Kidney epithelial cell (primary cell): ENCODE measurements around the gene FERMT1. TPM values are rescaled to one million over a fixed set of nuclear protein-coding genes. Genes with fewer than 3 reads are reported as not detected.

Experiments used
- DNase-seq: peaks from one replicate; pipeline ENCODE4 v3.0.0-alpha.2; 2010; ENCODE audit warnings: low read depth
- H3K27me3 ChIP-seq: 2 replicates; pipeline ENCODE4 v1.6.0; 2011; ENCODE audit warnings: low read length; ENCODE audit not compliant: control insufficient read depth, insufficient read depth
- H3K36me3 ChIP-seq: 2 replicates; pipeline ENCODE4 v1.5.1; 2011; ENCODE audit warnings: low read length; ENCODE audit not compliant: control insufficient read depth, insufficient read depth
- H3K4me3 ChIP-seq: 2 replicates; pipeline ENCODE4 v1.5.1; 2011; ENCODE audit warnings: low read depth, mild to moderate bottlenecking, control low read depth, low read length
- total RNA-seq: library from RNA; depleted of rRNA; stranded (reverse); fragments of >200 nt; gene quantifications from 2 replicates; pipeline ENCODE4 v1.2.3, GENCODE V29; 2015
- TF ChIP-seq, protein P1 (sequence below): IDR thresholded peaks from 2 replicates; pipeline ENCODE4 v1.5.1; 2011; ENCODE audit warnings: mild to moderate bottlenecking, moderate library complexity, low read length, control low read depth, inconsistent platforms; ENCODE audit not compliant: insufficient read depth, poor library complexity, severe bottlenecking

Gene FERMT1
- total RNA-seq, 1 donor from 2014 or later, result 22.1 TPM

DNA sequence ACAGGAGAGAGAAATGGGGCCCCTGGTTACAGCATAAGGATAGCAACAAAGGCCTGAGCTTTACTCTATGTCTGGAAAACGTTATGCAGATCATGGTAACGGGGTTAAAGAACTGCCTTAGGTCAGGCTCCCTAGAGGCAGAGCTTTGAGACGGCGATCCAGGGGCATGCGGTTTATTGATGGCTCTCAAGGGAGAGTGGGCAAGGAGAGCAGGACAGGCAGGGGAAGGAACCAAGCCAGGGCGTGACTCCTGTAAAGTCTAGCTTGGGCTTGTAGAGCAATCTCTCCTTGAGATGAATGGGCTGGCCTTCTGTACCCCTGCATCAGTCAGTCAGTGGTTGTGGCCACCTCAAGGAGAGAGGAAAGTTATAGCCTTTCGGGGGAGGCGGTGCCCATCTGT, 12.5 kb upstream of the FERMT1 start:
- H3K36me3 ChIP-seq, result no peaks in the 10 kb centered on the region
- no peak for DNase-seq
- H3K27me3 ChIP-seq, result no peaks in the 10 kb centered on the region
- H3K4me3 ChIP-seq, result no peak overlapping the region
- TF ChIP-seq, protein P1, sequence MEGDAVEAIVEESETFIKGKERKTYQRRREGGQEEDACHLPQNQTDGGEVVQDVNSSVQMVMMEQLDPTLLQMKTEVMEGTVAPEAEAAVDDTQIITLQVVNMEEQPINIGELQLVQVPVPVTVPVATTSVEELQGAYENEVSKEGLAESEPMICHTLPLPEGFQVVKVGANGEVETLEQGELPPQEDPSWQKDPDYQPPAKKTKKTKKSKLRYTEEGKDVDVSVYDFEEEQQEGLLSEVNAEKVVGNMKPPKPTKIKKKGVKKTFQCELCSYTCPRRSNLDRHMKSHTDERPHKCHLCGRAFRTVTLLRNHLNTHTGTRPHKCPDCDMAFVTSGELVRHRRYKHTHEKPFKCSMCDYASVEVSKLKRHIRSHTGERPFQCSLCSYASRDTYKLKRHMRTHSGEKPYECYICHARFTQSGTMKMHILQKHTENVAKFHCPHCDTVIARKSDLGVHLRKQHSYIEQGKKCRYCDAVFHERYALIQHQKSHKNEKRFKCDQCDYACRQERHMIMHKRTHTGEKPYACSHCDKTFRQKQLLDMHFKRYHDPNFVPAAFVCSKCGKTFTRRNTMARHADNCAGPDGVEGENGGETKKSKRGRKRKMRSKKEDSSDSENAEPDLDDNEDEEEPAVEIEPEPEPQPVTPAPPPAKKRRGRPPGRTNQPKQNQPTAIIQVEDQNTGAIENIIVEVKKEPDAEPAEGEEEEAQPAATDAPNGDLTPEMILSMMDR, result no peak

DNA sequence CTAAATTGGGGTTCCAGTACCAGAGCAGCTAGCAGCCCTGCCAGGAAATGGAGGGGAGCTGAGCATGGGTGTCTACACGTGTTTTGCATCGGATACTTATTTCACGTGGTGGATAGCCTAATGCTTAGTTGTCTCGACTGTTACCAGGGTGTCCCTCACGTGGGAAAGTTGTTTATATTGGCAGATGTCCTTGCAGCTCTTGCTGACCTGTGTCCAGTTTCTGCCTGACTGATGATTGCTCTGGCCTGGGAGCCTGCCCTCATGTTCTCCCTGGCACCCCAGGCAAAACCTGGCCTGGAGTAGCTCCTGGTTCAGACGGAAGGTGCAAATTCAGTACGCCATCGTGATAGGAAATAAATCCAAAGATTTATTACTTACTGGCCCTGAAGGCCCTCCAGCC, 11.8 kb upstream of the FERMT1 start:
- TF ChIP-seq, protein P1, result no peak
- Histone ChIP-seq H3K4me3 (no peak overlapping the region), H3K36me3 (no peaks in the 10 kb centered on the region), H3K27me3 (no peaks in the 10 kb centered on the region)
- DNase-seq, result no peak

DNA sequence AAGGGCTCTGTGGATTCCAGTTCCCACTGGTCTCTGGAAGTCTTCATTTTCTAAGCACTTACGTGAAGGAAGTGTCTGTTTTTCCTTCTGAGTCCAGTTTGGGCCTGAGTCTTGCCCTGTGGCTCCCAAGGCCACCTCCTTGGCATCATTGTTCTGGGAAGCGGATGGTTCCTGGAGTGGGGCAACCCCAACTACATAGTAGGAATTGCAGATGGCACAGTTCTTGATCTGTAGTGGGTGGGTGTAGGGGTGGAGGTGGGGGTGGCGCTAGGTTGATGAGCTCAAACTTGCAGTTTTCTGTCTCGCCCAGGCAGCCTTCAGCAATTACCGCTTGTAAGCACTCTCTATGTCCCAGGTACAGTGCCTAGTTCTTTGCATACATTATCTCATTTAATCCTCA, 7.2 kb upstream of the FERMT1 start:
- Histone ChIP-seq H3K27me3 (no peaks in the 10 kb centered on the region), H3K4me3 (no peak overlapping the region), H3K36me3 (no peaks in the 10 kb centered on the region)
- DNase-seq, result no peak
- TF ChIP-seq, protein P1, result no peak

DNA sequence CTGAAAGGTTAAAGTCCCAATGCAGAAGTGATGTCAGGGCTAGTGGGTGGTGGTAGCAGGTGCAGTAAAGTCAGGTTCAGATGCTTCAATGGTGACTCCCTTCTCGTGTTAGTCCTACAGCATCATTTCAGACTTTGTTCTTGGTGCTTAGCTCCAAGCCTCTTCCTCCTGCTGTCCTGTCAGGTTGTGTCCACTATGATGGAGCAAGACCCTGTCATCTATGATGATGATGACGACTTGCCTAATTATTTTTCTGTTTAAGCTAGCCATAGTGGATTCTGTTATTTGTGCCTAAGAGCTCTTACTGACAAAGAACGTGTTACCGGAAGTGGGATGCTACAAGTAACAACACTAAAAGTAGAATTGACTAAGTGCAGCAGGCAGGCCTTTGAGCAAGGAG, 5.0 kb upstream of the FERMT1 start:
- TF ChIP-seq, protein P1, result no peak
- no peak for DNase-seq
- no peaks in the 10 kb centered on the region for H3K36me3 ChIP-seq
- H3K27me3 ChIP-seq, result no peaks in the 10 kb centered on the region
- H3K4me3 ChIP-seq, result no peak overlapping the region

DNA sequence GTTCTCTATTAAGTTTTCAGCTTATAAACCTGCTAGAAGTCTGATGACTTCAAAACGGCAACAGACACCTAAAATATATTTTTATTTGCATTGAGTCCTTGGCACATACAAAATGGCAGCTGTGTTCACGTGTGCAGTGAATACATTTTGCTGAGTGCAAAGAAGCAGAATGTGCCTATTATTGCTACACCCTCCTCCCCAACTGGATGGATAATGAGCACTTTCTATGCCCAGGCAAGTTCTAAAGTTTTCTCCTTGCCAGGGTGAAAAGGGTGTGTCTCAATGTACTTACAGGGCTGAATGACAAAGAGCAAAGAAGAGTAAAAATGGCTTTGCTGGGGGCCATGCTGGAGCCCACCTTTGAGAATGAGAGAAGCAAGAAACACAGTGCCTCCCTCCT, 4.0 kb upstream of the FERMT1 start:
- H3K36me3 ChIP-seq, result no peaks in the 10 kb centered on the region
- DNase-seq, result no peak
- no peaks in the 10 kb centered on the region for H3K27me3 ChIP-seq
- H3K4me3 ChIP-seq, result no peak overlapping the region
- TF ChIP-seq, protein P1, result no peak

DNA sequence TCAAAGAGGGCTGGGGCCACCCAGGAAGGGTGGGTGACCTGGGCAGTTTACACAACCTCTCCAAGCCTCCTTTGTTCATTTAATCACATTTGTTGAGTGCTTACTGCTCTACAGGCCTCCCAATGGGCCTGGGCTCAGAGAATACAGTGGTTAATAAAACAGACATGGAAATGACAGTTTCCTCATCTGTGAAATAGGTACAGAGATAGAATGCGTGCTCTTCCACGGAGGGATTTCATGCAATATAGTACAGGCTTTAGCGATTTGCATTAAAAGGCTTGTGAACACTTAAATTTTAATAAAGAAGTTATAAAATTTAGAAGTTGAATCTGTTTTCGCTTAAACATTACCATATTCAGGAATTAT, 802 bp upstream of the FERMT1 start:
- H3K4me3 ChIP-seq, result peak overlapping the region; percentile 57

More for the DNA sequence above, 802 bp upstream of the FERMT1 start:
- Histone ChIP-seq H3K27me3 (no peaks in the 10 kb centered on the region), H3K36me3 (no peaks in the 10 kb centered on the region)
- TF ChIP-seq, protein P1, result no peak
- no peak for DNase-seq
